Esophagus mucosa (tissue), 1 donor: ENCODE measurements around the gene CYB561D2. TPM values are rescaled to one million over a fixed set of nuclear protein-coding genes. Genes with fewer than 3 reads are reported as not detected.
"Not testable (repeated sequence)": the region's sequence is repeated elsewhere in the genome, so short reads cannot be mapped to it uniquely, and the experiment has no call there.

Experiments
- ATAC-seq: fragments of 200-7000 bp; cut with Tn5 transposase; one replicate; pipeline ENCODE4 v1.9.1; 2020
- total RNA-seq: library from RNA; stranded (reverse); gene quantifications from one replicate; pipeline ENCODE4 v1.2.4, GENCODE V29; 2023
- donor health status: DM: yes; HTN: yes; CAD: no.

The CYB561D2 gene
- 15.5 TPM for total RNA-seq

DNA sequence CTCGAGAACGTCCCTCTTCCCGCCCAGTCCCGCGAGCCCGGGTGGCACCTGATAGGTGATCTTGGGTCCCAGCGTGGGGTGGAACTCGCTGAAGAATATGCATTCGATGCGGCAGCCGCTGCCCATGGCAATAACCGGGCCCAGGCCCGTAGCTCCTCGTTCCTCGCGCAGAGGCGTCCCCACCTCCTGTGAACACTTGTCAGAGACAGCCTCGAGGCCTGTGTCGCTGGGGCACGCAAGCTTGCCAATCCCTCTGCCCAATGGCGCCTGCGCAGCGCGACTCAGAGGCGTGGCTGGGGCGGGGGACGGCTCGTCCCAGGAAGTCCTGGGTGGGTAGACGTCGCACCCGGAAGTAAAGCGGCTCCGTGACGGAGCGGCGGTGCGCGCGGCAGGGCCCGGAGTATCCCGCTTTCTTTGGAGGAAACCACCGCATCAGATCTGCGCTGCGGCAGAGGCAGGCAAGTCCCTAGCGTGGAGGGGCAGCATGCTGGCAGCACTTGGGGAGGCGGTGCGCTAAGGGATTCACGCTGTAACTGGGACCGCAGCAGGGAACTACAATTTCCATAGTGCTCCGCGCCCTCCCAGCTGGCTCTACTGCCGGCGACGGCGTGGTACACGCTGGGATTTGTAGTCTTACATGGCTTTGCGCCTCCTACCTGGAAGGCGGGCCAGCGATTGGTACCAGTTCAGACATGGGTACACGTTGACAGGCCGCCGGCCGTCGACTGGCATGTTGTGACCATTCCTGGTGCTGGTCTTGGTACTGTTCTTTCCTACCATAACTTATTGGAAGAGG is at the start of gene CYB561D2, which contains the start of gene NPRL2:
CYB561D2 (plus strand) TSS at position 336 of the 796 bp plus-strand sequence. CDS start 572 bp downstream, outside the sequence.
NPRL2 (minus strand) TSS at position 249 of the 796 bp plus-strand sequence; CDS start at position 126, 123 bp downstream.
- peak; percentile 89 for ATAC-seq

GRCh38 chr3:50302095-50303012 is 48.3 kb upstream of the CYB561D2 start:
- no peak for ATAC-seq

GRCh38 chr3:50303013-50303815 is 47.4 kb upstream of the CYB561D2 start, which contains the start of gene HYAL1:
HYAL1 (minus strand) TSS chr3:50303574; CDS start chr3:50302956, 618 bp downstream.
- peak; percentile 9 for ATAC-seq

DNA sequence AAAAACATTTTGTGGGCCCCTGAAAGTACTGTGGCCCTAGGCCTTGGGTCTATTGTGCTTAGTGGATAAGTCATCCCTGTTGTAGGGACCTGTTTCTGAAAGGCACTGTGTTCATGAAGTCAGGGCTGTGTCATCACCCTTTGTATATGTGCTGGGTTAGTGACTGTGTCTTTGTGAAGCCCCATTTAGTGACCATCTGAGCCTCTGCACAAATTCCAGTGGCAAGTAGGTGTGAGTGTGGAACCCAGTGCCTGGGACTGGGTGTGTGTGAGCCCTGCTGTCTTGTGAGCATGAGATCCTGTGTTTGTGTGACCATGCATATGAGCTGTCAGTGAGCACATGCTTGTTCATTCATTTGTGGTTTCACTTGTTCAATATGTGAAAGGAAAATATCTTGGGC is 46.1 kb upstream of the CYB561D2 start:
- no peak for ATAC-seq

DNA sequence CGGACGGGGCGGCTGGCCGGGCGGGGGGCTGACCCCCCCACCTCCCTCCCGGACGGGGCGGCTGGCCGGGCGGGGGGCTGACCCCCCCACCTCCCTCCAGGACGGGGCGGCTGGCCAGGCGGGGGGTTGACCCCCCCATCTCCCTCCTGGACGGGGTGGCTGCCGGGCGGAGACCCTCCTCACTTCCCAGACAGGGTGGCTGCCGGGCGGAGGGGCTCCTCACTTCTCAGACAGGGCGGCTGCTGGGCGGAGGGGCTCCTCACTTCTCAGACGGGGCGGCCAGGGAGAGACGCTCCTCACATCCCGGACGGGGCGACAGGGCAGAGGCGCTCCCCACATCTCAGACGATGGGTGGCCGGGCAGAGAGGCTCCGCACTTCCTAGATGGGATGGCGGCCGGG is 38.6 kb upstream of the CYB561D2 start:
- ATAC-seq: not testable (repeated sequence)

GRCh38 chr3:50314342-50314741 is 36.3 kb upstream of the CYB561D2 start:
- ATAC-seq: no peak

DNA sequence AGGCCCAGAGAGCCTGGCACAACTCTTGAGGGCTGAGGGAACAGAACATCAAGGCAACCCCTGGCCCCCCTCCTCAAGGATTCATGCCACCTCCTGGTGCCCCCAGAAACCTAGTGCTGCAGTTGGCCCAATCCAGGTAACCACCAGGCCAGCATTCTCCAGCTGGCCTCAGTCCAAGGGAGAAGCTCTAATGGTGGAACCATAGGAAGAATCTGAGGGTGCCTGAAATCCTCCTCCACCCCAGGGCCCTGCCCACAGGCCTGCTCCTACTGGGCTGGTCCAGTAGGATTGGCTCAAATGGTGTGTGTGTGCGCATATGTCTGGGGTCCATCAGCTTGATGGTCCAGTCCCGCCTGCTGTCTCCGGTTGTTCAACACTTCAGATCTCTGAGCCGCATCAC is 35.8 kb upstream of the CYB561D2 start:
- no peak for ATAC-seq

DNA sequence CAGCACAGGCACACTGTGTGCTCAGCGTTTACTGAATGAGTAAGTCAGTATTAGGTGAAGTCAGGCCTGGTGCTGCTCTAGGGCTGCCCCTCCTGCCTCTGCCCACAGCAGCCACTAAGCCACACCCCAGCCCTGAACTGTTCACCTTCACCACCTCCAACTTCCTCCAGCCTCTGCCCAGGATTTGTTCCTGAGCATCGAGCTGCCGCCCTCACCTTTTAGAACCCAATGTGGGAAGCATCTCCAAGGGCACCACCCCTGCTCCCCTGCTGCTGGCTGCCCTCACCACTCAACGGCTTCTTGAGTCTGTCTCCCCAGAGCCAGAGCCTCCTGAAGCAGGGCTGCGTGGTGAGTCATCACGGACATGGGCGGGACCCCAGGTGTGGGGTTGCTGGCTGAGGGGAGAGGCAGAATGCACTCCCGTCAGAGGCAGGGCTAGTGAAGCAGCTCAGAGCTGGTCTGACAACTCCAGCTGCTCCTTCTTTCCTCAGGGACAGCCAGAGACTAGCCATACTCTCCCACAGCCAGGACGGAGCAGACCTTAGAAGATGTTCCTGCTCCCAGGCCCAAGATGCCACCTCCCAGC is 33.9 kb upstream of the CYB561D2 start:
- peak; percentile 87 for ATAC-seq

GRCh38 chr3:50317300-50317699 is 33.4 kb upstream of the CYB561D2 start:
- ATAC-seq: peak; percentile 8

GRCh38 chr3:50318163-50318562 is 32.5 kb upstream of the CYB561D2 start:
- no peak for ATAC-seq

GRCh38 chr3:50318615-50319014 is 32.0 kb upstream of the CYB561D2 start:
- no peak for ATAC-seq

DNA sequence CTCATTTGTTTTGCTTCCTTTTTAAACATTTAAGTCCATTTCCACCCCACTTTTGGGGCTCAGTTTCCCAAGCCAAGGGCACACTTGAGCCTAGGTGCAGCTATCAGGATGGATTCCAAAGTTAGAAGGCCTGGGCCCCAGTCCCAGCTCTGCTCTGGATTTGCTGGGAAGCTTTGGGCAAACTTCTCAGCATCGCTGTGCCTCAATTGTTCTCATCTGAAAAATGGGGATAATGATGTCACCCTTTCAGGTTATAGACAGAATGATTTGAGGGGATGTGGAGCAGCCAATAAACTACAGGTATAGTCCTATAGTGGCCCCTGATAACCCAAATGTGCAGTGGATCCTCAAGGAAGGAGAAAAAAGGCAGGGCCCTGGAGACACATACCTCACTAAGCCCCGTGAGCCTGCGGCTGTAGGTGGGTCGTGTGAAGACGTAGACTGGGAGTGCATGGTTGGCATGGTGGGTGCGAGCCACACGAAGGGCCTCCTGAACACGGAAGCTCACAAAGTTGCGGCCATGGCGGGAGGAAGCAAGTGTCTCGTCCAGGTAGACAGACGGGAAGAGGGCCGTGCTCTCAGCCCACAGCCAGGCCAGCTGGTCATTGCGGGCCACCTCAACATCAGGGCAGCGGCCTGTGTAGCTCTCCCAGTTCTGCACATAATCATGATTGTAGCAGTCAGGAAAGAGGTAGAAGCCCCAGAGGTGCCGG is 31.3 kb upstream of the CYB561D2 start:
- ATAC-seq: no peak

DNA sequence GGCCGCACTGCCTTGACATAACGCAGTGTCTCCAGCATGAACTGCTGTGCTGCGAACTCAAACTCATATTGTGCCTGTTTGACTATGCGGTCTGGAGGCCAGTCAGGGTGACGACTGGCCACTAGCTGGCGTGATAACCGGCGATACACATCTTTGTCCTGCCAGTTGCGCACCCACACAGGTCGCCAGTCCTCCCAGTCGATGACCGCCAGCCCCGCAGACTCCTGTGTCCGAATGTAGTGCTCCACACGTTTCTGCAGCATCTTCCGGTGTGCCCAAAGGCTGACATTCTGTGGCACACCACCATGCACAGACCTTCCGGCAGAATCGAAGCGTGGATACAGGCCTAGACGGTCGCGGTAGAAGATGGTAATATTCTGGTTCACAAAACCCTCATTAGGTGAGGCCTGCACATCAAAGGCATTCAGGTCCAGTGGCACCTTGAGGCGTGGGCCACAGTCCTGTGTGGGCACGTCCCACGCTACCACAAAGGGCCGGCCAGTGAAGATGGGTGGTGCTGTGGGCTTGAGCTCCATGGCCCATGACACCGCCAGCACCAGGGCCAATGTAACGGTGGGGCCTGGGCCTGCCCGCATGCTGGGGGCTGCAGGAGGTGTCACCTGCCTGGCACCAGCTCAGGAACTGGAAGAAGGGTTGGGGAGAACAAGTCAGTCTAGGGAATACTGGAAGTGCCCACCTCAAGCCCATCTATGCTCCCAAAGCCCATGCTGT is 30.6 kb upstream of the CYB561D2 start:
- no peak for ATAC-seq

- peak; percentile 43 for ATAC-seq
Measured at GRCh38 chr3:50320853-50321335, 29.8 kb upstream of the CYB561D2 start.

GRCh38 chr3:50321336-50322114 is 29.1 kb upstream of the CYB561D2 start:
- ATAC-seq: peak; percentile 56

DNA sequence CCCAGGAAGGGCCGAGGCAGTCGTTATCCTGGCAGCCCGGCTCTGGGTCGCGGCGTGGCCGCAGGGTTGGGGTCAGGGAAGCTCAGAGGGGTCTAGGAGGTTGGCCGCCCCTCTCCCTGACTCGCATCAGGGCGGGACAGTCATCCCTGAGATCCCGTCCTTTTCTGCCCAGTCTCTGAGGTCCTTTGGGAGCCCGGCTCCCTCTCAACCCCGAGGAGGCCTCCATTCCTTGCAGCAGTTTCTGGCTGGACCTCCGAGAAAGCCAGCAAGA is 28.6 kb upstream of the CYB561D2 start:
- no peak for ATAC-seq

GRCh38 chr3:50322386-50323091 is 28.1 kb upstream of the CYB561D2 start, which contains the start of gene HYAL2:
HYAL2 (minus strand) TSS chr3:50322745; CDS start chr3:50320489, 2,256 bp downstream.
- ATAC-seq: no peak

GRCh38 chr3:50323092-50323600 is 27.5 kb upstream of the CYB561D2 start:
- ATAC-seq: no peak
